K562 (cell line): ENCODE results near the gene KLK2. TPM values are rescaled to one million over a fixed set of nuclear protein-coding genes. Genes with fewer than 3 reads are reported as not detected.
A peak's percentile ranks its signal among the peaks of the same experiment; 100 is the strongest.

Source experiments
- ATF3 ChIP-seq, 2 experiments: fragments of 450-650 bp in 1 of 2; sonication (generic) in 1 of 2; formaldehyde crosslinking in 1 of 2; IDR thresholded peaks in 1 of 2; conservative IDR thresholded peaks in 1 of 2; 2 replicates each; pipeline versions ENCODE4 v1.6.1 to v1.8.1; 2016 to 2023; ENCODE audit warnings: mild to moderate bottlenecking in 2 of 2, moderate library complexity in 2 of 2, inconsistent platforms in 1 of 2, missing genetic modification reagents in 1 of 2
- CBX1 ChIP-seq: sonication (generic); IDR thresholded peaks from 2 replicates; pipeline ENCODE4 v1.6.1; 2016; ENCODE audit warnings: antibody characterized with exemption, low read depth, mild to moderate bottlenecking
- EGR1 ChIP-seq: fragments of 450-650 bp; conservative IDR thresholded peaks from 2 replicates; pipeline ENCODE4 v1.6.1; 2017; ENCODE audit warnings: mild to moderate bottlenecking
- EWSR1 ChIP-seq: fragments of 450-650 bp; IDR thresholded peaks from 2 replicates; pipeline ENCODE4 v1.6.1; 2018; ENCODE audit warnings: borderline replicate concordance, mild to moderate bottlenecking, low read depth, moderate library complexity; ENCODE audit not compliant: partially characterized antibody
- TBL1XR1 ChIP-seq, 2 experiments: IDR thresholded peaks; 2 replicates each; pipeline ENCODE4 v1.6.1; 2012; ENCODE audit warnings: improper control_type of control experiment in 2 of 2, low read length in 2 of 2, mild to moderate bottlenecking in 1 of 2
- ZNF197 ChIP-seq: fragments of 200-800 bp; sonication (Bioruptor generic); IDR thresholded peaks from 2 replicates; pipeline ENCODE4 v1.6.1; 2016; ENCODE audit warnings: low read depth, missing genetic modification characterization, missing compliant biosample characterization
- ZNF609 ChIP-seq: sonication (generic); formaldehyde crosslinking; IDR thresholded peaks from 2 replicates; pipeline ENCODE4 v1.8.1; 2023; ENCODE audit warnings: missing genetic modification reagents, mild to moderate bottlenecking, borderline replicate concordance
- polyA plus RNA-seq, 8 experiments: library from polyadenylated mRNA; depleted of rRNA in 4 of 8; stranded (reverse) in 5 of 8; unstranded in 3 of 8; fragments of >200 nt; fragmentation: Nextera tagmentation in 2 of 8; fragmentation: Illumina TruSeq in 1 of 8; extraction: Ambion mirVana in 2 of 8; extraction: Trizol in 1 of 8; gene quantifications; 2 replicates each; pipeline versions ENCODE4 v1.2.1 to v1.2.3, GENCODE V29; 2011 to 2014; ENCODE audit warnings: inconsistent platforms in 1 of 8, missing spikeins in 1 of 8
- total RNA-seq, 7 experiments: library from RNA; depleted of rRNA in 6 of 7; stranded (reverse); fragments of >200 nt in 6 of 7; fragmentation: Illumina TruSeq in 2 of 7; extraction: Trizol in 2 of 7; gene quantifications; 2 replicates each; pipeline versions ENCODE4 v1.2.1 to v1.2.3, GENCODE V29; 2011 to 2021; ENCODE audit warnings: low replicate concordance in 1 of 7

The KLK2 gene
- total and polyA plus RNA-seq, 9 of the 15 experiments (the other 6 are each of a cell fraction or from before 2014, with no cell fraction given) = 0.11 to 0.47 (median 0.23) TPM; not detected in 1

DNA sequence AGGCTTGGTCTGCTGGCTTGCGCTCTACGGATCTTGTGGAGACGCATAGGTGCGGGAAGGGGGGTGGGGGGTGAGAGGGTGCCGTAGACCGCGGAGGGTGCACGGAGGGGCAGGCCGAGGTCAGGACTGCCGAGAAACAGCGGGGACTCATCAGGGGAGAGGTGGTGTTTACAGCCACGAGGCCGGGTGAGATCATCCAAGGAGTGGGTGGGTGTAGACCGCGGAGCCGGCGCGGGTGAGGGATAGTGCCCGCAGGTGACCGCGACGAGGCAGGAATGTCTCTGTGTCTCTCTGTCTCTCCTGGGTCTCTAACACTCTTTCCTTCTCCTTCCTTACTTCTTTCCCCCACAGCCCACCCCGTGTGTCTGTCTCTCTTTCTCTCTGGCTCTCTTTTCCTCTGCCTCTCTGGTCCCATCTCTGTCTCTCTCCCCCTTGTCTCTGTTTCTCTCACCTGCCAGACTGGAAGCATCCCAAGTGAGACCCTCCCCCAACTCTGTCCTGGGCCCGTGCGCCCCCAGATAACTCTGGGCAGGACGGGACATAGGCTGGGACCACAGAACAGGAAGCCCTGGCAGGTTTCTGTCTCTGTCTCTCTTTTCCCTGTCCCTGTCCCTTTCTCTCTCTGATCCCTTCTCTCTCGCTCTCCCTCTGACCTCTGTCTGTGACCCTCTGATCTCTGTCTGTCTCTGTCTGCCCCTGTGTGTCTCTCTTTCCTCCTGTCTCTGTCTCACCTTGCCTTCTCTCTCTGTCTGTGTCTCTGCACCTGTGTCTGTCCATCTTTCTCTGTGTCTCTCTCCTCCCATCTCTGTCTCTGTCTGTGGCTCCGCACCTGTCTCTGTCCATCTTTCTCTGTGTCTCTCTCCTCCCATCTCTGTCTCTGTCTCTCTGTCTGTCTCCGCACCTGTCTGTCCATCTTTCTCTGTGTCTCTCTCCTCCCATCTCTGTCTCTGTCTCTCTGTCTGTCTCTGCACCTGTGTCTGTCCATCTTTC is 39.8 kb downstream of the KLK2 start (continued):
- no peak for TF ChIP-seq EWSR1
- no peak for TF ChIP-seq CBX1
- TF ChIP-seq TBL1XR1 (IDR thresholded peaks at IDR 0.05; ENCODE audit: low read length in 2 of 2) = no peak
- TF ChIP-seq ZNF609 = no peak
- TF ChIP-seq EGR1 = peak; percentile 68
- no peak for TF ChIP-seq ZNF197 (CRISPR knock-in tag)
- TF ChIP-seq ATF3 (IDR thresholded peaks at IDR 0.05) = peak; percentile 60
- no peak for TF ChIP-seq ATF3 (CRISPR knock-in tag; conservative IDR thresholded peaks at IDR 0.05)
